Fibroblast of skin of right biceps (primary cell): ENCODE data around the gene TCEANC.
"Not testable (repeated sequence)": the region's sequence is repeated elsewhere in the genome, so short reads cannot be mapped to it uniquely, and the experiment has no call there.

Experiments used
- DNase-seq: peaks from one replicate; pipeline ENCODE4 v3.0.0-alpha.2; 2013

TCEANC gene, protein sequence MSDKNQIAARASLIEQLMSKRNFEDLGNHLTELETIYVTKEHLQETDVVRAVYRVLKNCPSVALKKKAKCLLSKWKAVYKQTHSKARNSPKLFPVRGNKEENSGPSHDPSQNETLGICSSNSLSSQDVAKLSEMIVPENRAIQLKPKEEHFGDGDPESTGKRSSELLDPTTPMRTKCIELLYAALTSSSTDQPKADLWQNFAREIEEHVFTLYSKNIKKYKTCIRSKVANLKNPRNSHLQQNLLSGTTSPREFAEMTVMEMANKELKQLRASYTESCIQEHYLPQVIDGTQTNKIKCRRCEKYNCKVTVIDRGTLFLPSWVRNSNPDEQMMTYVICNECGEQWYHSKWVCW

GRCh38 chrX:13652850-13653693 lies at the start of gene TCEANC:
Gene TCEANC, plus strand, starts transcription at chrX:13653141. Its CDS starts 9,368 bp downstream, at chrX:13662509.
- peak; percentile 97 for DNase-seq

DNA sequence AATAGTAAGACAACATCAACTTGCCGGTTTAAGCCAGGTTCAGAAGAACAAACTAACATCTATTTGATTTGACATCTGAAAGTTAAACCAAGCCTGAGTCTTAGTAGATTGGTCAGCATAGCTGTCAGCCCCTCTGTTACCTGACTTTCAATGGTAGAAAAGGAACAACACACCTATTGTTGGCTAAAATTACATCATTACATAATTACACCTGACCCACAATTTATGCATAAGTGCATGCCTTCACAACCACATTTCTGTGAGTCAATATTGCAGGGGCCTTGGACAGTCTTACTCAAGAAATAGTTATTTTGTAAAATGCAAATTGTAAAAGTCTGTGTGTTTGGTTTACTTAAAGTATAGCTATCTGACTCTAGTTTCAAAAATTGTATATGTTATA lies 47.3 kb upstream of the TCEANC start:
- DNase-seq, result no peak

DNA sequence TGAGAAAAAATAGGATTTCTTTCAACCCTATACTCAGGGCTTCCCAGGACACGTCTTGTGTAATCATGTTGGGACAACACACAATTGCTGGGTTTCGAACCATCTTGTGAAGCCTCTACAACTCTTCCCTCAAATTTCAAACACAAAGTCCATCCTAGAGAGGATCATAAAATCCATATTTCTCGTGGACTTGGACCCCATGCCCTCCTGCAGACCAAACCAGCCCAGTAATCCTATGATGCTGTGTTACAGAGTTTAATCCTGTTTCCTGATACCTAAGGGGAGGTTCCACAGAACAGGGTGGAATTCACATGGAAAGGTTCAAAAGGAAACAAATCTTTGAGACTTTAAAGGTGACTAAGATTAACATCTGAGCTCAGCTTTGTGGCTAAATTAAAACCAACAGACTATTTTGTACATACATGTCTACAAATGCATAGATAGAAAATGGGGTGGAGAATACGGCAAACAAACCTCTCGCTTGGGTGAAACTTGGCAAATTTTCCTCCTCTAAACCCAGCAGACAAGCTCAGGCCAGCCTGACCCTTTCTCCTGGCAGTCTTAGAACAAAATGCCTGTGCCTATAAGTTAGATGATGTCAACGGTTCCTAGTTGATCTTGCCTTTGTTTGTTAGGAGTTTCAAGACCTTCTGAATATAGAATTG lies 45.5 kb upstream of the TCEANC start:
- no peak for DNase-seq

DNA sequence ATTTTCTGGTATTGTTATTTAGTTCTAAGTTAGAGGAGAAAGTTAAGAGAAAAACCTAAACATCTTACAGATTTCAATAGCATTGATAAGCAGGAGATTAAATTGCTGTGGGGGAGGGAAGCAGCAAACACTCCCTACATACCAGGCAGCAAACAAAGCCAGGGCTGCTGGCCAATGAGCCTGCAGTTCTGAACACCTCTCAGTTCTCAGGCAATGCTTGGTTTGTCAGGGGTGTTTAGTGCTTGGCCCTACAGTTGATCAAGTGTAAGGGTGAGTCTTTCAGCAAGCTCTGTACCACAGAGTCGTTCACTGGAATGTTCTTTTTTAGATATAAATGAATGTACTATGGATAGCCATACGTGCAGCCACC lies 45.0 kb upstream of the TCEANC start:
- no peak for DNase-seq

- DNase-seq, result no peak
Observed at GRCh38 chrX:13614154-13614553, 38.8 kb upstream of the TCEANC start.

DNA sequence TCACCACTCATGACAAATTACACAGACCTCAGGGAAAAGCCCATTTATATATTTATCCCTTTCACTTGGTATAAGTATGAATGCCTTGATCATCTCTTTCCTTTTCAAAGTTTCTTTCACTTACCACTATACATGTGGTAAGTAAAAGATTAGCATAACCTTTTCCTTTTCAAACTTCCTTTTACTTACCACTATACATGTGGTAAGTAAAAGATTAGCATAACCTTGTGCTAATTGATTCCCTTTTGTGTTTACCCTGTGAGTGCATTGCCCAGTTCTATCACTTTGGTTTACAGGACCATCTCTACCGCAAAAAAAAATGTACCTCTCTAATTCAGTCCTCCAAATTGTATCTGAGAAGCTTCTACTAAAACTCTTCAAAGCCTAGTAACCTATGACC lies 32.7 kb upstream of the TCEANC start:
- no peak for DNase-seq

DNA sequence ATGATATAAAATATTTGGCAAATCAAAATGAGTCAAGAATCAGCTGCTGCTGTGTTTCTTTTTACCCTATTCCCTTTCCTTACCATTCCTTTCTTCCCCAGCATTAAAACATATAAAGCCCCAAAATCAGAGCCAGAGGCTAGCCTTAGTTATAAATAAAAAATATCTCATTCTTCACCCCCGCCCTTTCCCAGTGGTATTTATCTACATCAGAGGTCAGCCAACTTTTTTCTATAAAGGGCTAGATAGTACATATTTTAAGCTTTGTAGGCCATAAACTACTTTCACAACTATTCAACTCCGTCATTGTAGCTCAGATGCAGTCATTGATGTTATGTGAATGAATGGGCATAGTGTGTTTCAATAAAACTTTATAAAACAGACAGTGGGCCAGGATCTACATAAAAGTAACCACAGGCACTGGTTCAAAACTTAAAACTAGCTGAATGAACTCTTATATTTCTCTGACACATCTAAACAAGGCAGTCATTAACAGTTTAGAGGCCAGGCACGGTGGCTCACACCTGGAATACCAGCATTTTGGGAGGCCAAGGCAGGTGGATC lies 30.5 kb upstream of the TCEANC start:
- no peak for DNase-seq

DNA sequence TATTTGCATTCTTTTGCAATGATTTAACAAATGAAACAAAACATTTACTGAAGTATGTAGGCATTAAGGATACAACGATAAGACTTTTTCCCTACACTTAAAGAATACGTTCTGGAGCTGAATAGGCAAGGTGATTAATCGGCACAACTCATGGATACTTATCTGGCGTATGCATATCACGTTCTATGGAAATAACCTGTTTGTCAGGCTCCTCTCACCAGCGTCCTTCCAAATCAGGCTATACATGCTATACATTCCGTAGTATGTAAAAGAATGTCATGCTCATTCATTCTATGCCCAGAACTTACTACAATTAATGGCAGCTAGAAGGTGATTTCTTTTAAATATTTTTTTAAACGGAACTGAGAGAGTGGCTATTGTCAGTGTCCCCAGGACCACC lies 25.6 kb upstream of the TCEANC start:
- no peak for DNase-seq

- DNase-seq, result not testable (repeated sequence)
Observed at GRCh38 chrX:13637224-13637623, 15.7 kb upstream of the TCEANC start.

- DNase-seq, result no peak
Observed at GRCh38 chrX:13638021-13638420, 14.9 kb upstream of the TCEANC start.

- DNase-seq, result no peak
Observed at GRCh38 chrX:13638826-13639225, 14.1 kb upstream of the TCEANC start.

DNA sequence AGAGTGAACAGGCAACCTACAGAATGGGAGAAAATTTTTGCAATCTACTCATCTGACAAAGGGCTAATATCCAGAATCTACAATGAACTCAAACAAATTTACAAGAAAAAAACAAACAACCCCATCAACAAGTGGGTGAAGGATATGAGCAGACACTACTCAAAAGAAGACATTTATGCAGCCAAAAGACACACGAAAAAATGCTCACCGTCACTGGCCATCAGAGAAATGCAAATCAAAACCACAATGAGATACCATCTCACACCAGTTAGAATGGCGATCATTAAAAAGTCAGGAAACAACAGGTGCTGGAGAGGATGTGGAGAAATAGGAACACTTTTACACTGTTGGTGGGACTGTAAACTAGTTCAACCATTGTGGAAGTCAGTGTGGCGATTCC lies 11.3 kb upstream of the TCEANC start:
- not testable (repeated sequence) for DNase-seq

- DNase-seq, result no peak
Observed at GRCh38 chrX:13645464-13646153, 7.3 kb upstream of the TCEANC start.

GRCh38 chrX:13646154-13646549 lies 6.8 kb upstream of the TCEANC start:
- peak; percentile 71 for DNase-seq

DNA sequence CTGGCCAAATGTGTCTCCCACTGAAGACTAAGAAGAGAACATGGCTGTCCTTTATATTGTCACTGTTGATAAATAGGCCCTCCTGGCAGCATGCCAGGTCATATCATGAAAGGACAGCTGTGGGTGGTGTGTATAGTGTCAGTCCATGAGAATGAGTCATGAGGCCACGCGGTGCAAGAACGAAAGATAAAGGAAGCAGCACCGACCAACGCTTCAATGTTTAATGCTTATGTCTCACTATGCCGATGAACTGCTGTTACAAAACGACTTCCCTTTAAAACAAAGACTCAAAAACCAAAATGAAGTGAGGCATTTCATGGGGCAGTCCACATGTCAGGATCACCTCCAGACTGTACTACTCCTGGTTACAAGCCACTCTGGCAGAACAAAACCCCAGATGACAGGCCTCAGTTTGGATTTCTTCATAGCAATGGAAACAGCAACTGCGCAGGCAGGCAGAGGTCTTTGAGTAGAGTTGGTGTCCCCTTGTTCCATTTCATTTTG lies 5.2 kb upstream of the TCEANC start:
- DNase-seq, result peak; percentile 74

DNA sequence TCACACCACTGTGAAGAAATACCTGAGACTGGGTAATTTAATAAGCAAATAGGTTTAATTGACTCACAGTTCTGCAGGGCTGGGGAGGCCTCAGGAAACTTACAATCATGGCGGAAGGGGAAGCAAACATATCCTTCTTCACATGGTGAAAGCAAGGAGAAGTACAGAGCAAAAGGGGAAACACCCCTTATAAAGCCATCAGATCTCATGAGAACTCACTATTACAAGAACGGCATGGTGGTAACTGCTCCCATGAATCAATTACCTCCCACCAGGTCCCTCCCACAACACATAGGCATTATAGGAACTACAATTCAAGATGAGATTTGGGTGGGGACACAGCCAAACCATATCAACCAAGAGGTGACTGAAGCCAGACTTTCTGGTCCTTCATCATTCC lies 4.6 kb upstream of the TCEANC start:
- DNase-seq, result not testable (repeated sequence)

DNA sequence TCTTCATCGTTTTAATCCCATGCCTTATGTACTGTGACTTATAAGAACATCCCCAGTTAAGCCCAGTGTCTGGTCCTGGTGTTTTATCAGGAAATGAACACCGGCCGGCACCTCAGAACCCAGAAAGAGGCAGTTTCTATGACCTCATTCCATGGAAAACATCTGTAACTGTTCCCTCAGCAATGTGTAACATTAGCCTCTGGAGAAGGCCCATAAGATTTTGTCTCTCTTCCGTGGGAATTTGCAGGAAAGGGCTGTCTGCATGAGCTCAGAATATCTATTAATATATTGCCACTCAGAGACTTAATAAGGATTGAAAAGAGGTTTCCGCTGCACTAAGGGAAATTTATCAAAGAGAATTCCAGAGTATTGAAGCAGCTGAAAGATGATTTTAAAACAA lies 3.1 kb upstream of the TCEANC start:
- DNase-seq, result peak; percentile 73

- no peak for DNase-seq
Observed at GRCh38 chrX:13650318-13650717, 2.6 kb upstream of the TCEANC start.

GRCh38 chrX:13651150-13651549 lies 1.8 kb upstream of the TCEANC start:
- peak; percentile 25 for DNase-seq

DNA sequence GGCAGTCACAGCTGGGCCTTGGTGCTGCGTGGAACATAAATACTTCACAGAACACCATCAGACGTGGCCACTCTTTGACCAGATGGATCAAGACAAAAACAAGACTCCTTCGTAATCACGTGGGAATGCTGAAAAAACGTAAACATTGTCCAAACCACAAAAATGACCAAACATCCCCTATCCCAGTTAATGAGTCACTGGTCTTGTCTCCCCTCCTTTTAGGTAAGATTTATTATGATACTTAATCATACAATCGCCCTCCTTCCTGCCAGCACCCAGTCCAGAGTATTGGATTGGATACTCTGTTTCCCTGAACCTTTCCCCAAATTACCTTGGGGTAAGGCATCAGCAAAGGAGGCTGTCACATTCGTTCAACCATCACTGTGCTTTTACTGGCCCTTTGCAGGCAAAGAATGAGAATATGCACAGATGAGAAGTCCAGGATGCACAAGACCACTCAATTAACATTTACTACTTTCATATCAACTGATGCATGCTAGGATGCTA lies 601 bp upstream of the TCEANC start:
- DNase-seq, result peak; percentile 88

GRCh38 chrX:13654116-13654515 lies 1.2 kb downstream of the TCEANC start:
- no peak for DNase-seq

DNA sequence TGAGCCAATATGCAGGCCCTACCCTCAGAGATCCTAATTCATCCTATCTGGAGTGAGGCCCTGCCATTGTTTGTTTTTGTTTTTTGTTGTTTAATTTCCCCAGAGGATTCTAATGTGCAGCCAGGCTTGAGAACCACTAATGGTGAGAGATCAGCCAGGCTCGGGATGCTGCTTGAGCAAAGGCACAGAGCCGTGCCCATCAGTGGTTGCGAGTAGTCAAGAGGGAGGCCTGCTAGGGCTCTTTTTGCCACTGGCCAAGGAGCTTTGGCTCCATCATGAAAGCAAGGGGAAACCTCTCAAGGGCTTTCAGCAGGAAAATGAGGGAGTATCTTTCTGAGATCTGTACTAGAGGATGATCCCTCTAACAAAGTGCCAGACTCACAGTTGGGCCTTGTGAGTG lies 2.7 kb downstream of the TCEANC start:
- no peak for DNase-seq
